ENCODE measurements around the gene SPIN1.

The SPIN1 gene

GRCh38 chr9:88478246-88478645, 90.0 kb downstream of the SPIN1 start:
- no peak overlapping the region for H3K4me3 ChIP-seq (ENCODE audit: low read length in 2 of 2)
- H3K4me1 ChIP-seq (ENCODE audit: control insufficient read depth in 2 of 2, insufficient read depth in 2 of 2, low read length in 2 of 2), result no peaks in the 10 kb centered on the region
- no peak overlapping the region for H3K27ac ChIP-seq (ENCODE audit: low read depth in 2 of 2, low read length in 2 of 2)
- no peaks in the 10 kb centered on the region for H3K9me3 ChIP-seq (ENCODE audit: control insufficient read depth in 2 of 2, low read length in 2 of 2)
- H3K27me3 ChIP-seq (ENCODE audit: control insufficient read depth in 2 of 2, insufficient read depth in 2 of 2, low read length in 2 of 2), result no peaks in the 10 kb centered on the region
- H3K36me3 ChIP-seq (ENCODE audit: control insufficient read depth in 2 of 2, insufficient read depth in 2 of 2, low read length in 2 of 2), result peaks cover 17 to 21% of the 10 kb centered on the region in 2 donors
- H3K9ac ChIP-seq (ENCODE audit: low read depth in 1 of 2, low read length in 2 of 2), result no peak overlapping the region

- H3K27ac ChIP-seq (ENCODE audit: low read depth in 2 of 2, low read length in 2 of 2), result no peak overlapping the region
These were observed 93.7 kb downstream of the SPIN1 start for GRCh38 chr9:88481933-88482332.

GRCh38 chr9:88488166-88488565, 99.9 kb downstream of the SPIN1 start:
- no peak overlapping the region for H3K27ac ChIP-seq (ENCODE audit: low read depth in 2 of 2, low read length in 2 of 2)
- H3K4me1 ChIP-seq (ENCODE audit: control insufficient read depth in 2 of 2, insufficient read depth in 2 of 2, low read length in 2 of 2), result no peaks in the 10 kb centered on the region

More at GRCh38 chr9:88481933-88482332, 93.7 kb downstream of the SPIN1 start:
- no peaks in the 10 kb centered on the region for H3K9me3 ChIP-seq (ENCODE audit: control insufficient read depth in 2 of 2, low read length in 2 of 2)
- no peaks in the 10 kb centered on the region for H3K4me1 ChIP-seq (ENCODE audit: control insufficient read depth in 2 of 2, insufficient read depth in 2 of 2, low read length in 2 of 2)
- H3K4me3 ChIP-seq (ENCODE audit: low read length in 2 of 2), result no peak overlapping the region
- peaks cover 4 to 7% of the 10 kb centered on the region in 2 donors for H3K36me3 ChIP-seq (ENCODE audit: control insufficient read depth in 2 of 2, insufficient read depth in 2 of 2, low read length in 2 of 2)
- H3K9ac ChIP-seq (ENCODE audit: low read depth in 1 of 2, low read length in 2 of 2), result no peak overlapping the region
- no peaks in the 10 kb centered on the region for H3K27me3 ChIP-seq (ENCODE audit: control insufficient read depth in 2 of 2, insufficient read depth in 2 of 2, low read length in 2 of 2)

GRCh38 chr9:88494983-88495721, 106.9 kb downstream of the SPIN1 start:
- Histone ChIP-seq H3K4me1 (ENCODE audit: control insufficient read depth in 2 of 2, insufficient read depth in 2 of 2, low read length in 2 of 2) (no peaks in the 10 kb centered on the region), H3K9me3 (ENCODE audit: control insufficient read depth in 2 of 2, low read length in 2 of 2) (no peaks in the 10 kb centered on the region), H3K9ac (ENCODE audit: low read depth in 1 of 2, low read length in 2 of 2) (no peak overlapping the region), H3K4me3 (ENCODE audit: low read length in 2 of 2) (no peak overlapping the region), H3K36me3 (ENCODE audit: control insufficient read depth in 2 of 2, insufficient read depth in 2 of 2, low read length in 2 of 2) (no peaks in the 10 kb centered on the region), H3K27me3 (ENCODE audit: control insufficient read depth in 2 of 2, insufficient read depth in 2 of 2, low read length in 2 of 2) (no peaks in the 10 kb centered on the region), H3K27ac (ENCODE audit: low read depth in 2 of 2, low read length in 2 of 2) (no peak overlapping the region)

More at GRCh38 chr9:88488166-88488565, 99.9 kb downstream of the SPIN1 start:
- H3K36me3 ChIP-seq (ENCODE audit: control insufficient read depth in 2 of 2, insufficient read depth in 2 of 2, low read length in 2 of 2), result no peaks in the 10 kb centered on the region
- H3K9ac ChIP-seq (ENCODE audit: low read depth in 1 of 2, low read length in 2 of 2), result no peak overlapping the region
- H3K9me3 ChIP-seq (ENCODE audit: control insufficient read depth in 2 of 2, low read length in 2 of 2), result no peaks in the 10 kb centered on the region
- no peaks in the 10 kb centered on the region for H3K27me3 ChIP-seq (ENCODE audit: control insufficient read depth in 2 of 2, insufficient read depth in 2 of 2, low read length in 2 of 2)
- H3K4me3 ChIP-seq (ENCODE audit: low read length in 2 of 2), result no peak overlapping the region

GRCh38 chr9:88497224-88497623, 109.0 kb downstream of the SPIN1 start:
- Histone ChIP-seq H3K9me3 (ENCODE audit: control insufficient read depth in 2 of 2, low read length in 2 of 2) (no peaks in the 10 kb centered on the region), H3K4me3 (ENCODE audit: low read length in 2 of 2) (no peak overlapping the region), H3K27me3 (ENCODE audit: control insufficient read depth in 2 of 2, insufficient read depth in 2 of 2, low read length in 2 of 2) (no peaks in the 10 kb centered on the region), H3K27ac (ENCODE audit: low read depth in 2 of 2, low read length in 2 of 2) (no peak overlapping the region), H3K4me1 (ENCODE audit: control insufficient read depth in 2 of 2, insufficient read depth in 2 of 2, low read length in 2 of 2) (no peaks in the 10 kb centered on the region), H3K9ac (ENCODE audit: low read depth in 1 of 2, low read length in 2 of 2) (no peak overlapping the region), H3K36me3 (ENCODE audit: control insufficient read depth in 2 of 2, insufficient read depth in 2 of 2, low read length in 2 of 2) (no peaks in the 10 kb centered on the region)

- no peaks in the 10 kb centered on the region for H3K9me3 ChIP-seq (ENCODE audit: control insufficient read depth in 2 of 2, low read length in 2 of 2)
- H3K4me3 ChIP-seq (ENCODE audit: low read length in 2 of 2), result no peak overlapping the region
- no peaks in the 10 kb centered on the region for H3K27me3 ChIP-seq (ENCODE audit: control insufficient read depth in 2 of 2, insufficient read depth in 2 of 2, low read length in 2 of 2)
- H3K9ac ChIP-seq (ENCODE audit: low read depth in 1 of 2, low read length in 2 of 2), result no peak overlapping the region
- no peaks in the 10 kb centered on the region for H3K36me3 ChIP-seq (ENCODE audit: control insufficient read depth in 2 of 2, insufficient read depth in 2 of 2, low read length in 2 of 2)
- no peak overlapping the region for H3K27ac ChIP-seq (ENCODE audit: low read depth in 2 of 2, low read length in 2 of 2)
- H3K4me1 ChIP-seq (ENCODE audit: control insufficient read depth in 2 of 2, insufficient read depth in 2 of 2, low read length in 2 of 2), result no peaks in the 10 kb centered on the region
These were observed 110.6 kb downstream of the SPIN1 start for GRCh38 chr9:88498880-88499279.

- no peak overlapping the region for H3K27ac ChIP-seq (ENCODE audit: low read depth in 2 of 2, low read length in 2 of 2)
- no peaks in the 10 kb centered on the region for H3K4me1 ChIP-seq (ENCODE audit: control insufficient read depth in 2 of 2, insufficient read depth in 2 of 2, low read length in 2 of 2)
- H3K27me3 ChIP-seq (ENCODE audit: control insufficient read depth in 2 of 2, insufficient read depth in 2 of 2, low read length in 2 of 2), result no peaks in the 10 kb centered on the region
- H3K9me3 ChIP-seq (ENCODE audit: control insufficient read depth in 2 of 2, low read length in 2 of 2), result no peaks in the 10 kb centered on the region
- no peak overlapping the region for H3K4me3 ChIP-seq (ENCODE audit: low read length in 2 of 2)
- H3K9ac ChIP-seq (ENCODE audit: low read depth in 1 of 2, low read length in 2 of 2), result no peak overlapping the region
- H3K36me3 ChIP-seq (ENCODE audit: control insufficient read depth in 2 of 2, insufficient read depth in 2 of 2, low read length in 2 of 2), result no peaks in the 10 kb centered on the region
These were observed 112.8 kb downstream of the SPIN1 start for GRCh38 chr9:88501086-88501485.

GRCh38 chr9:88502552-88503034, 114.3 kb downstream of the SPIN1 start:
- H3K9me3 ChIP-seq (ENCODE audit: control insufficient read depth in 2 of 2, low read length in 2 of 2), result no peaks in the 10 kb centered on the region
- H3K27me3 ChIP-seq (ENCODE audit: control insufficient read depth in 2 of 2, insufficient read depth in 2 of 2, low read length in 2 of 2), result no peaks in the 10 kb centered on the region
- no peaks in the 10 kb centered on the region for H3K4me1 ChIP-seq (ENCODE audit: control insufficient read depth in 2 of 2, insufficient read depth in 2 of 2, low read length in 2 of 2)
- H3K36me3 ChIP-seq (ENCODE audit: control insufficient read depth in 2 of 2, insufficient read depth in 2 of 2, low read length in 2 of 2), result no peaks in the 10 kb centered on the region
- no peak overlapping the region for H3K9ac ChIP-seq (ENCODE audit: low read depth in 1 of 2, low read length in 2 of 2)
- H3K4me3 ChIP-seq (ENCODE audit: low read length in 2 of 2), result no peak overlapping the region
- H3K27ac ChIP-seq (ENCODE audit: low read depth in 2 of 2, low read length in 2 of 2), result no peak overlapping the region

GRCh38 chr9:88503081-88503844, 115.0 kb downstream of the SPIN1 start:
- Histone ChIP-seq H3K27me3 (ENCODE audit: control insufficient read depth in 2 of 2, insufficient read depth in 2 of 2, low read length in 2 of 2) (no peaks in the 10 kb centered on the region), H3K9me3 (ENCODE audit: control insufficient read depth in 2 of 2, low read length in 2 of 2) (no peaks in the 10 kb centered on the region), H3K4me3 (ENCODE audit: low read length in 2 of 2) (no peak overlapping the region), H3K36me3 (ENCODE audit: control insufficient read depth in 2 of 2, insufficient read depth in 2 of 2, low read length in 2 of 2) (no peaks in the 10 kb centered on the region), H3K4me1 (ENCODE audit: control insufficient read depth in 2 of 2, insufficient read depth in 2 of 2, low read length in 2 of 2) (no peaks in the 10 kb centered on the region), H3K27ac (ENCODE audit: low read depth in 2 of 2, low read length in 2 of 2) (no peak overlapping the region), H3K9ac (ENCODE audit: low read depth in 1 of 2, low read length in 2 of 2) (no peak overlapping the region)

All from mucosa of rectum (tissue), 2 donors.